Stimulated activated CD4-positive, alpha-beta T cell treated with anti-CD3 and anti-CD28 coated beads, Interleukin-15, amount 100 ng/mL, for 24 hours (primary cell): ENCODE measurements around the gene MEI4.
A peak's percentile ranks its signal among the peaks of the same experiment; 100 is the strongest.
"Not testable (repeated sequence)": the region's sequence is repeated elsewhere in the genome, so short reads cannot be mapped to it uniquely, and the experiment has no call there.

Experiments
- DNase-seq: peaks from one replicate; pipeline ENCODE4 v3.0.0-alpha.2; 2020

The MEI4 gene, protein sequence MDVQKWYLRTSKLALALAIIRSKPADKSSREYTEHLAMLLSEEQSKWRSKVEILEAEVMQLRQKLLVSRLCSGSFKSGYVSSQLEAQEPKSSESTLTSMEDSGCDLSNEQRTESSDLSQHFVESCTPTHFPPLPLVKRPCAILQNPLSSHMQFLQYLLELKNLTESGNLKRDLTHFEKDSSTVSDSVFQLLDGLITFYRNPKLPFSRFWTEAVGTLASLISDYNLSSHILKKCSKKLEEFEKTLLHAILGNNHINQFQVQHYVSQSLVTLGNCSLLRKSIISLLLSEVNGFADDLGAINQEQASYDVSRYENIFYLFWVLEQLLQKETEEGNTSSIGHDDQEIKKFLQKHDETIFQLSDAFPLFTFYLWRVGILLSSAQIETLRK

DNA sequence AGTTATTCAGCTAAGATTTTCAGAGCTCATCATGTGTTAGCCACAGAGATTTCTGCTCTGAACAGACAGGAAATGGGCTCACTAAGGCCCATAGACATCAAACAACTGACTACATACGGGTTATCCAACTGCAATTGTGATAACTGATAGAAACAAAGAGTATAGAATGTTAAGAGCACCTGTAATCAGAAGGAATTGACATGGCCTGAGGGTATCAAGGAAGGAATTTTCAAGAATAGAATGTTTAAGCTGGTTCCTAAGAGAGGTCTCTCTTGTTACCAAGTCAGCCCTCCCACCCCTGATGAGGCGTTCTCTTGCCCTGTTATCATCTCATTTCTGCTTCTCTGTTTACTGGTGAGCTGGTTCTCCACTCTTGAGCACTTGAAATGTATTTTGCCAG, at the start of gene MEI4:
TSS of gene MEI4 (plus strand) at position 301 of the 400 bp plus-strand sequence. CDS start 37,633 bp downstream, outside the sequence.
- DNase-seq: no peak

DNA sequence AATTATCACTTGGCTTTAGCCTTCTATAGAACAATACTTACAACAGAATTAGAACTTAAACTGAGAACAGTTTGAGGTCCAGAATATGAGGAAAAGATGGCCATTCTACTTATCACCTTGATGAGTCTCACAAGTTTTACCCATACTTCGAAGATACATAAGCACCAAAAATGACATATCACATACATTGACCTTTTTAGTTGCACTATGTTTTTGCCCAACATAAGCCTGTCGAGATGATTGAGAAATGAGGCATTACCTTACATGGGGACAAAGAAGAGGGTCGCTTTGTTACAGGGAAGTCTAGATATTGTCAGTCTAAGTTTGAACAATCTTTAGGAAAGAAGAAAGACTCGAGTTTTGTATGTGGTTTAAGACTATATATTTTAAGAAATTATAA, 48.4 kb upstream of the MEI4 start:
- no peak for DNase-seq

DNA sequence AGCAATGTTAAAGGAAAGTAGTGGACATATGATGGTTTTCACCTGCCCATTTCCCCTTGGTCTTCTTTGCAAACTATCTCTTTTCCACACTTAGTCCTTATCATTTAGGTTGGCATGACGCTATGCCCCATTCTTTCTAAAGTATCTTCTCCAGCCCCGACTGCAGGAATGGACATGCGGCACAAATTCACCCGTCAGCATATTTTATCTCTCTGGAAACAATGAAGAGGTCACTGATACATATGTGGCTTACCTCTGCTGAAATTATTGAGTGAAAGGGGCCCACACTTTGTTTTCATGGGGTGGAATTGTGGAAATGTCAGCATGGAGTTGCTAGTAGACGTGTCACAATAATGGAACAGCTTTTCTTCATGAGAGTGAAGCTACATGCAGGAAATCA, 45.8 kb upstream of the MEI4 start:
- no peak for DNase-seq

DNA sequence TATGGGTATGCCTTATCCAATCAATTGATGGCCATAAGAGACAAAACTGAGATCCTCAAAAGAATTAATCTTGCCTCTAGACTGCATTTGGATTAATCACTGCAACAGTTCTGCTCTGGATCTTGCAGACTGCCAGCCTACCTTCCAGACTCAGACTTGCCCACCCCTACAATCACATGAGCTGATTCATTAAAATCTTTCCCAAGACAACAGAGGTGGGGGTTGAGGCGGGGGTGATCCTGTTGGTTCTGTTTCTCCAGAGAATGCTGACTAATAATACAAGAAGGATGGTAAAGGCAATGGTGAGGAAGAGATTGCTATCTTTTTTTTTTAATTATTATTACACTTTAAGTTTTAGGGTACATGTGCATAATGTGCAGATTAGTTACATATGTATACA, 43.7 kb upstream of the MEI4 start:
- no peak for DNase-seq

DNA sequence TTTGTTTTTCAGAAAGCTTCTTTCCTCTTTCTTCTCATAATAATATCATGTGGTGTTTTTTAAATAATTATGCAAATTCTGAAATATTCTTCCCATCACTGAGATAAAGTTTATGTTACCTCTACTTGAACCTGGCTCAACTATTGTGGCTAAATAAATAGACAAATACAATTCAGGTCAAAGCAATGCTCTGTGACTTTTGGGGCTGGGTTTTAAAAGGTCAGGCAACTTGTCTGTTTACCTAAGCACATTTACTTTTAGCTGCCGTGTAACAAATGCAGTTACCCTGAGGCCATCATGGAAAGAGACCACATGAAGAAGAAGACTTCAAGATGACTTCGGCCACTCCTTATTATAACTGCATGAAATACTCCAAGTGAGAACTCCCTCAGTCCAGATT, 33.7 kb upstream of the MEI4 start:
- no peak for DNase-seq

DNA sequence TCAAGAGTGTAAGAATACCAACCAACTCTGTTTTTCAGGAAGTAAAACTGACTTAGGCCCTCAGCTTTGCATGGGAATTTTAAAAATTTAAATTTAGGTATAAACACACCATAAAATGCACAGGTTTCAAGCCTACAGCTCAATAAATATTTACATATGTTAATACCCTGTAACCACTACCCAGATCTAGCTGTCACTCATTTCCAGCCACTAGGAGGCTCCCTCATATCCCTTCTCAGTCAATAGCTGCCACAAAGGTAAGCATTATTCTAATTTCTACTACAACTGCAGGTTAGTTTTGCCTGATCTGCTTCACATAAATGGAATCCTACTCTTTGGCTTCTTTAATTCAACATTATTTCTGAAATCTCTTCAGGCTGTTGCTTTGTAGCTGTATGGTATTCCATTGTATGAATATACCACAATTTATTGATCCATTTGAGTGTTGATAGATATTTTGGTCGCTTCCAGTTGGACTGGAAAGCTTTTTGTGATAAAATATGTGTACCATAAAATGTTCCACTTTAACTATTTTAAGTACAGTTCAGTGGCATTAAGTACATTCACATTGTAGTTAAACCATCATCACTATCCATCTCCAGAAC, 32.5 kb upstream of the MEI4 start:
- no peak for DNase-seq

DNA sequence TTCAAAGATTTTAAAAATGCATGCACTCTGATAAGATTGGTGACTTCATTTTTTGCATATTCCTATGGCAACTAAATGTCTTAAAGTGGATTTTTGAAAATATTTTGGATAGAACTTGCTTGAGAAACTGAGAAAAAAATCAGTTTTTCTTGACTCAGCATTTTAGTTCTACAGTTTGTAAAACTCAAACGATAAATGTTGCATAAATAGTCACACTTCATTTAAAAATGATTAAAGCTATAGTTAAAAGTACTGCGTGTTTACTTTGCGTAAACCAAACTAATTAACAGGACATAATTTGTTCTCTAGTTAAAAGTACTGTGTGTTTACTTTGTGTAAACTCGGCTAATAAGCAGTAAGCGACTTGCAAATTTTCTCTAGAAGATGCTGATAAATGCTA, 28.3 kb upstream of the MEI4 start:
- no peak for DNase-seq

DNA sequence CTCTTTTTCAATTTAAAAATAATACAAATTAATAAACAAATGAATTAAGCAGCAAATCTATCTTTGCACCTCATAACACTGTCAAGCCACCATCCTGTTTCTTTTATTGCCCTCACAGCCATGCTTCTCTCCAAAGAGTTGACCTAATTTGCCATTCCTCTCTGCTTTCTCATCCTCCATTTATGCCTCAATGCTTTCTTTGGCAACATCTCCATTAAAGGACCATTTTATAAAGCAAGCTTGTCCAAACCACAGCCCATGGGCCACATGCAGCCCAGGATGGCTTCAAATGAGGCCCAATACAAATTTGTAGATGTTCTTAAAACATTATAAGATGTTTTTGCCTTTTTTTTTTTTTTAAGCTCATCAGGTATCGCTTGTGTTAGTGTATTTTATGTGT, 26.4 kb upstream of the MEI4 start:
- DNase-seq: no peak

DNA sequence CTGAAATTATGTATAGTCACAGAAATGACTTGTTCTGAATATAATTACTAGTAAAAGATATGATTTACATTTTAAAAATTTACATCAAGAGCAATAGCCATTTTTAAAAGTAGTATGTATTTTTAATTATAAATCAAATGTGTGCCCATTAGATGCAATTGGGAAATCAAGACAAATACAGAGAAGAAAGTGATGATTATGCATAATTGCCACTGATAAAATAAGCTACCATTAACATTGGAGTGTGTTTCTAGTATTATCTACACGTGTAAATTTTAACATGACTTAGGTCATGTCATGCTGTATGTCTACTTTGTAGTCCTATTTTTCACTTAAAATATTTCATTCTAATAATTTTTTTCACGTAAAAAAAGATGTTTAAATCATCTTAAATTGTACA, 22.8 kb upstream of the MEI4 start:
- no peak for DNase-seq

DNA sequence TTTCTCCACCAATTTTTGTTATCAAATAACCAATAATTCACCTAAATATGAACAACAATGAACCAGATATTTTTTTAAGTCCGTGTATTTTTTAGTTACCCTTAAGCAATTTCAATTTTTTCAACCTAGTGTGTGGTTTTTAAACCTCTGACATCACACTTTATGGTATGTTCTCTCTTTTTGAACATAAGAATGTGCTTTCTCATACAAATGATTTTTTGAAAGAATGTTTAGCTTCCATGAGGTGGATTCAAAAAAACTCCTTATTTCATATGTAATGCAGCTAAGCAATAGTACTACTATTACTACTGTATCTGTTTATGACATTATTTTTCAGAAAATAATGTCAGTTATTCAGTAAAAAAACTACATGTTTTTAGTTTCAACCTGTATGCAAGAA, 19.4 kb upstream of the MEI4 start:
- no peak for DNase-seq

DNA sequence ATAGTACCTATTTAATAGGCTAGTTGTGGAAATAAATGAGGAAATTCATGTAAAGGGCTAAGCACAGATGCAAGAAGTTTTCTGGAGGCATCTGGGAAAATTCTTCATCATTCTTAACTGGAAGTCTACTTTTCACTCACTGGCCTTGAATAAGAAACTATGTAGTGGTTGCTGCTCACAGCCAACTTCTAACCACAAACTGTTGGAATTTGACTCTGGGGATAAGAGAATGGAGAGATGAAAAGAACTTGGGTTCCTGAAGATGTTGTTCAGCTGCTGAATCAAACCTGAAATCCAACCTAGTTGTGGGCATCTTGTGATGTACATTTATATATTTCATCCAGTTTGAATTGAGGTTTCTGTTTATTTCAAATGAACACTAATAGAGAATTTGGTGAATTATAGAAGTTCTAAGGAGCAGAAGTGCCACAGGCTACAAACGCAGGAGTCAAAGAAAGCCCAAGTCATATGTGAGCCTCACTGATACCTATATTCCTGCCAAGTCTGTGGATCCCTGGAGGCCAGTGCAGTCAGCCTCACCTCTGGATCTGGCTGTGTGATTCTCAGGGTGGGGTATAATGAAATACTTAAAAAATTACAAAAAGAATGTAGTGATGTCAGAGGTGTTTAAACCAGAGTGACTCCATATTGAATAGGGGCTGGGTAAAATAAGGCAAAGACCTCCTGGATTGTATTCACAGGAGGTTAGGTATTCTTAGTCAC, 18.7 kb upstream of the MEI4 start:
- no peak for DNase-seq

DNA sequence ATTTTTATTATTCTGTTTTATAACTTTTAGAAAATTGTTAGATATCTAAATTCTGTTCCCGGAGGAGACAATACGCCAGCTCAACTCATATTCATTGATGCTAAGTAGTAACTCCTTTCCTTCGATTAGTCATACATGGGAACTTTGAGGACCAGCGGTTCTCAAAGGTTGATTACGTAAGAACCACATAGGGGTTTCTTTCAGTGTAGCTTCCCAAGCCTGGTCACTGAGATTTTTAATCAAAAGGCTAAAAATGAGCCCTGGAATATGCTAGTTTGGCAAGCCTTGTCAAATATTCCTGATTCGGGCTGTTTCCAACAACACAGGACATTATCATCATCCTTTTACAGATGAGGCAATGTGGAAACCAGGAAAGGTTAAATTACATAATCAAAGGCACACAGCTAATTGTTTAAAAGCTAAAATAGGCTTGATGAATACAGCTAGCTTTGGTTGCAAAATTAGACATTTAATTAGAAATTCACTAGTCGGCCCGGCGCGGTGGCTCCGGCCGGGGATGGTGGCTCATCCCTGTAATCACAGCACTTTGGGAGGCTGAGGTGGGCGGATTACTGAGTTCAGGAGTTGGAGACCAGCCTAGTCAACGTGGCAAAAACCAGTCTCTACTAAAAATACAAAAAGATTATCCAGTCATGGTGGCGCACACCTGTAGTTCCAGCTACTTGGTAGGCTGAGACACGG, 14.6 kb upstream of the MEI4 start:
- no peak for DNase-seq

DNA sequence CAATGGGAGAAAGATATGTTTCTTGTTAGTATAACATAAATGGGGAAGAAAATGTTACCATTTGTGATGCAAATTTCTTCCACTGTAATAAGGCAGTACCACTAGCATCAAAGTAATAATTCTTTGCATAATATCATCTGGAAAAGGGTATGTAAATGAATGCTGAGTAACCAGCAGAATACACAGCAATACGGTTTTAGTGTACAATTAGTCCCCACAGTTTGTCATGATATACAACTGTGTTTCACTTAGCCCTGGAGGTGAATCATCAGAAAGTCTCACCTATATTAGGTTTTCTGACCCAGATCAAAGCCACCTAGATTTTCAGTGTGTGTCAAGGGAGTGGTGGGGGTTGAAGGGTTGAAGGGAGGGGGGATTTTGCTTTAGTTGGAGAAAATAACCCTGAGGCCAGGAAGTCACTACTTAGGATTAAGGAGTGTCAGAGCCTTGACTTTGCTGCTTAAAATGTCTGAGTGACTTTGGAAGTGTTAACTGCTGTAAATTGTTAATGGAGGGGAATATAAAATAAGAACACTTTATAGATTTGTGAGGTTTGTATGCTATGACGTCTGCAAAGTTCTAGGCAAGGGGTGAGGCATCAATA, 8.6 kb upstream of the MEI4 start:
- no peak for DNase-seq

DNA sequence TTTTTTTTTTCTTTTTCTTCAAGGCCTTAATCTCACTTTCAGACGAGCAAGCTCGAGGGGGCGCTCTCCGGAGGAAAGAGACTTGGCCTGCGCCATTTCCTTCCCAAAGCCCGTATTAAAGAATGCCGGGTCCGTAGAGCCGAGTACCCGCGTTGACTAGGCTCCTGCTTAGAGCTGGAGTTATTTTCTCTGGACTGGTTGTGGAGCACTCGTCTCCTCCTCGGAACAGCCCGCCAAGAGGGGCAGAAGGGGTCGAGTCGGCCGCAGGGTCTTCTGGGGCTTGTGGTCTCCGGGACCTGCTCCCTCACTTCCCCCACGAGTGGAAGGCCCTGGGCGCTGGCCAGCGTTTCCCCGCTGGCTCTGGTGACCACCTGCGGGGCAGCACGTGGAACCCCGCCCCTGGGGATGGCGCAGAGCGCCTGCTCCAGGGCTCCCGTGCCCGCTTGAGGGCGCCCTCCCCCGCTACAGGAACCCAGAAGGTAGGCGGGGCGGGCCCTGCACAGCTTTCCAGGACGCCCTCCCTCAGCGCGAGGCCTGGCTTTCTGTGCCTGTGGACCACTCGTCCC, 2.7 kb upstream of the MEI4 start:
- DNase-seq: peak; percentile 31

DNA sequence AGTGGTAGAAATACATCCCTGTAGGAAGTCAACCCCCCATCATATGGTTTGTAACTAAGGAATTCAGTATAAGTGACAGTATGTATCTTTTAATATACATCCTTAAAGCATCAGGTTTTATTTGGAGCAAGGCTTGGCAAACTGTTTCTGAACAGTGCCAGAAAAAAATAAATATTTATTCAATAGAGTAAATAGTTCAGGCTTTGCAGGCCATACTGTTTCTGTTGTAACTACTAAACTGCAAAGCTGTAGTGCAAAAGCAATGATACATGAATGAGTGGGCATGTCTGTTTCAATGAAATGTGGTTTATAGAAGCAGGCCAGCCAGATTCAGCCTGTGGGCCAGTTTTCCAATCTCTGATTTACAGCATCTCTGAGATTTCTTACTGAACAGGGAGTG, 977 bp downstream of the MEI4 start:
- no peak for DNase-seq

DNA sequence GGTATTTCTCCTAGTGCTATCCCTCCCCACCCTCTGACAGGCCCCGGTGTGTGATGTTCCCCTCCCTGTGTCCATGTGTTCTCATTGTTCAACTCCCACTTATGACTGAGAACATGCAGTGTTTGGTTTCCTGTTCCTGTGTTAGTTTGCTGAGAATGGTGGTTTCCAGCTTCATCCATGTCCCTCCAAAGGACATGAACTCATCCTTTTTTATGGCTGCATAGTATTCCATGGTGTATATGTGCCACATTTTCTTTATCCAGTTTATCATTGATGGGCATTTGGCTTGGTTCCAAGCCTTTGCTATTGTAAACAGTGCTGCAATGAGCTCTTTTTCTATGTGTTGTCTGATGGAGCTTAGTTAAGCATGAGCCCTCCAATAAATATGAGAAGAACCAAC, 2.2 kb downstream of the MEI4 start:
- not testable (repeated sequence) for DNase-seq

DNA sequence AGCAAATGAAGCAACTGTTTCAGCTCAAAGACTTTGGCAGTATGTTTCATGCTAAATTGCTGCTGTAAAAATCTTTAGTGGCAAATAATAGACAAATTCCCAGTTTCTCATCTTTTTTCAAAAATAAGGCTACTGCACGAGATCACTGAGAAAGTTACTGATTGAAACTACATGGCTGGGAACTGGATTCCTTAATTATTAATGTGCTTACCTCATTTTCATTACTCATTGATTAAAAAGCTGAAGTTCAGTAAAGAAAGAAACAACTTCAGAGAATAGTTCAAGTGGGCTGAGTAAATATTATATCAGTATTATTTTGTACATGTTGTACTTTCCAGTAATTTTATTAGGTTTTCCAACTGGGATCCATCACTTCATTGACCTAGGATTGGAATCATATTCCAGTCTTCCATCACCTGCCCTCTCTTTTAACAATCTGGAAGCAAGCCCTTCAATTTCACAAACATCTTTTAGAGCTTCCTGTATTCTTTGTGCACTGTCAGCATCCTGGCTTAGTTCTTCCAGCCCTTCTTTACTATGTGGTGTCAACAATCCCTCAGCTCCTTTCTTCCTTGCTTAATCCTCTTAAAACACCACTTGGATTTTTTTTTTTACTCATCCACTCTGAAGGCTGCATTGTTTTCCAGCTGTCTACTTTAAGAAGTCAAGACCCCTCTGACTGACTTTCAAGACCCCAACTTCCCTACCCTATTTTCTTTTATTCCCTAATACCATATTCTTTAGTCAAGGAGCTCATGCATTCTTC, 4.3 kb downstream of the MEI4 start:
- no peak for DNase-seq

DNA sequence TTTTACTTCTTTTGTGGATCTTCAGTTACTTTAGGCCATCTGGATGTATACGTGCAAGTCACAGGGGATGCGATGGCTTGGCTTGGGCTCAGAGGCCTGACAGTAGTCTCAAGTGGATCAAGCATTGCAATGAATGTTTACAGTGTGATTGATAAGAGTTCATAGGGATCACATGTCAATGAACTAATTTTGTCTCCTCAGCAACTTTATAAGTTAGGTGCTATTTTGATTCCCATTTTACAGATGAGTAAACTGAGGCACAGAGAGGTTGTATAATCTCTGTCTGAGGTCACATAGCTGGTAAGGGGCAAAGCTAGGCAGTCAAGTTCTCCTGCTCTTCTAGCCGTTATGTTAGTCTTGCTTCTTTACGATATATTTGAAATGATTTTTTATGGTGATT, 13.5 kb downstream of the MEI4 start:
- no peak for DNase-seq

DNA sequence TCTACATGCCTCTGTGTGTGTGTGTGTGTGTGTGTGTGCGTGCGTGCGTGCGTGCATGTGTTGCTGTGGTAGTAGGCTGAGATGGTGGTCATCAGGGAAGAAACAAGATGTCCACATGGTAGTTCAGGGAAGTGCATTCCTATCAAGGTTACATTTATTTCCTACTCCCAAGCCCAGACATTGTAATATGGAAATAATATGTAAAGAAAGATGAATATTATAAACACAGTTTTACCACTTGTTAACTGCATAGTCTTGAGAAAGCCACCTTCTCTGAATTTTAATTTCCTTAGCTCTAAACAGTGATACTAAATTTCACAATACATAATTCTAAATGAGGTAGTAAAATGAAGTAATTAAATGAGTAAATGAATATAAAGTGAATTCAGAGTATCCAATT, 14.0 kb downstream of the MEI4 start:
- DNase-seq: no peak

DNA sequence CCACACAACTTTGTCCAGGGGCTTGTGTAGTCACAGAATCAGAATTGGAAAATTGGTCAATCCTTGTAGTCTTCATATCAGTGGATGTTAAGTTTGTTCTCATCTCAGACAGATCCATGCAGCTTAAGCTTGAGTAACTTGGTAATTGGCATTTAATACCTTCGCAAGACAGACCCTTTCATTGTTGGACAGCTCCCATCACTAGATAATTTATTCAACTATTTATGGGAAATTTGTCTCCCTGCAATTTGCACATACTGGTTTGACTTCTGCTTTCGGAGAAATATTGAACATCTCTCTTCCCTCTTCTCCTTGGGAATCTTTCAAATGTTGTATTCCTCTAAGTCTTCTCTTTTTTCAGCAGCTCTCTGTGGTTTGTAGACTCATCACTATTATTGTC, 17.1 kb downstream of the MEI4 start:
- no peak for DNase-seq

DNA sequence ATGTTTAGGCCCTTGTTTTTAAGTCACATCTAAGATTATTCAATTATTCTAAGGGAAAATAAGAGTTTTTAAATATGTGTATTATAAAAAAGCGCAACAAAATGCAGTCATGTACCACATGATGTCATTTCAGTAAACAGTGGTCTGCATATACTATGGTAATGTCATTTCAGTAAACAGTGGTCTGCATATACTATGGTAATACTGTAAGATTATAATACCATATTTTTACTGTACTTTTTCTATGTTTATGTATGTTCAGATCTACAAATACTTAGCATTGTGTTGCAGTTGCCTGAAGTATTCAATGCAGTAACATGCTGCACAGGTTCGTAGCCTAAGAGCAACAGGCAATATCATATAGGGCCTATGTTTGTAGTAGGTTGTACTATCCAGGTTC, 21.4 kb downstream of the MEI4 start:
- DNase-seq: no peak

DNA sequence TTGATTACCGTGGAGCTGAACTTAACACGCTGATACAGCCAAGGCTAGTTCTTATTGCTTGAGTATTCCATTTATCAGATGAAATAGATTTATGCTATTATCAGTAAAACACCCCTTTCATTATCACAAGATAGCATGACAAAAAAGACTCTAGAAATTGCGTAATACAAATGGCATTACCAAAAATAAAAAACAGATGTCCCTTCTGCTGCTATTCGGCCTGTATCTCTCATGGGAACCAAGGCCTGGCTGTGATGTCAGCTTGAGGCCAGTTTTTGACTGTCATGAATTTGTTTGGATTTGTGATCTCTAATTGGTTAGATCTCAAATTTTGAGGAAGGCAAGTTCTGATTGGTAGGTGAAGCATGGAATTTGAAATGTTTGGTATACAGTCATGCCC, 25.2 kb downstream of the MEI4 start:
- DNase-seq: no peak
